ENCODE data around the gene HSDL1. TPM values are rescaled to one million over a fixed set of nuclear protein-coding genes. Genes with fewer than 3 reads are reported as not detected.

HSDL1 gene
- total and polyA plus RNA-seq, 2 donors (not counting 1 experiment from before 2014, with no cell fraction given): 12.4 to 30.8 TPM

GRCh38 chr16:84178892-84179611, 34.1 kb upstream of the HSDL1 start:
- Histone ChIP-seq H3K9ac (ENCODE audit: low read length) (no peak overlapping the region), H3K27ac (ENCODE audit: low read length in 2 of 2) (no peak overlapping the region), H2AFZ (ENCODE audit: insufficient read depth, low read depth, low read length, poor library complexity, severe bottlenecking) (no peak overlapping the region), H3K4me3 (ENCODE audit: control extremely low read depth in 1 of 5, extremely low read depth in 1 of 5, insufficient read depth in 1 of 5, low read depth in 2 of 5, low read length in 4 of 5) (no peak overlapping the region), H3K4me1 (ENCODE audit: control insufficient read depth in 2 of 2, insufficient read depth in 2 of 2, low read length in 2 of 2) (peaks cover 0 to 3% of the 10 kb centered on the region in 2 donors), H3K9me3 (ENCODE audit: control extremely low read depth in 1 of 3, control insufficient read depth in 2 of 3, insufficient read depth in 1 of 3, low read length in 2 of 3) (no peaks in the 10 kb centered on the region), H3K79me2 (ENCODE audit: control insufficient read depth, insufficient read depth, low read length) (peaks cover 8% of the 10 kb centered on the region), H3K27me3 (replicated peaks in 1 of 4; ENCODE audit: control extremely low read depth in 1 of 4, control insufficient read depth in 3 of 4, insufficient read depth in 4 of 4, low read length in 3 of 4) (no peaks in the 10 kb centered on the region), H3K36me3 (replicated peaks in 1 of 2; ENCODE audit: control extremely low read depth in 1 of 2, control insufficient read depth in 1 of 2, extremely low read depth in 1 of 2, insufficient read depth in 2 of 2, low read length in 1 of 2) (peaks cover 0 to 56% of the 10 kb centered on the region in 2 experiments), H3K4me2 (replicated peaks; ENCODE audit: low read depth, low read length, poor library complexity, severe bottlenecking) (no peak overlapping the region), H4K20me1 (ENCODE audit: control insufficient read depth, insufficient read depth, low read length, poor library complexity, severe bottlenecking) (peaks cover 6% of the 10 kb centered on the region)
- peak; percentile 6 for DNase-seq
- ChIA-PET CTCF (interaction anchor here (1.1 to 1.2 kb wide), 2 partner anchors 8 to 95 kb away, joined by 3 to 4 read pairs; partner anchors contain the start of gene TAF1C), POLR2A (no interaction called here)
- Mint-ChIP-seq H3K9me3 (ENCODE audit: insufficient read depth) (no peaks in the 10 kb centered on the region), H3K27ac (peak overlapping the region; percentile 32), H3K4me3 (no peak overlapping the region), H3K27me3 (no peaks in the 10 kb centered on the region), H3K4me1 (peaks cover 6% of the 10 kb centered on the region)
- intact Hi-C loops (cut with micrococcal nuclease): no loop called here
- WGBS (ENCODE audit: insufficient coverage): 97% methylated on average over 28 of the region's 28 CpGs
- no peak for ATAC-seq (ENCODE audit: low read depth)
- no peak for TF ChIP-seq CTCF (IDR thresholded peaks at IDR 0.05)
- TF ChIP-seq EZH2 (IDR thresholded peaks at IDR 0.05; ENCODE audit: borderline replicate concordance, insufficient read depth, low read depth, low read length, poor library complexity, severe bottlenecking): no peak

GRCh38 chr16:84178146-84178765, 33.3 kb upstream of the HSDL1 start:
- Histone ChIP-seq H4K20me1 (ENCODE audit: control insufficient read depth, insufficient read depth, low read length, poor library complexity, severe bottlenecking) (no peaks in the 10 kb centered on the region), H3K9ac (ENCODE audit: low read length) (no peak overlapping the region), H3K27me3 (replicated peaks in 1 of 4; ENCODE audit: control extremely low read depth in 1 of 4, control insufficient read depth in 3 of 4, insufficient read depth in 4 of 4, low read length in 3 of 4) (no peaks in the 10 kb centered on the region), H3K36me3 (replicated peaks in 1 of 2; ENCODE audit: control extremely low read depth in 1 of 2, control insufficient read depth in 1 of 2, extremely low read depth in 1 of 2, insufficient read depth in 2 of 2, low read length in 1 of 2) (peaks cover 0 to 48% of the 10 kb centered on the region in 2 experiments), H3K4me2 (replicated peaks; ENCODE audit: low read depth, low read length, poor library complexity, severe bottlenecking) (no peak overlapping the region), H3K27ac (ENCODE audit: low read length in 2 of 2) (no peak overlapping the region), H3K9me3 (ENCODE audit: control extremely low read depth in 1 of 3, control insufficient read depth in 2 of 3, insufficient read depth in 1 of 3, low read length in 2 of 3) (no peaks in the 10 kb centered on the region), H3K4me3 (ENCODE audit: control extremely low read depth in 1 of 5, extremely low read depth in 1 of 5, insufficient read depth in 1 of 5, low read depth in 2 of 5, low read length in 4 of 5) (no peak overlapping the region), H3K4me1 (ENCODE audit: control insufficient read depth in 2 of 2, insufficient read depth in 2 of 2, low read length in 2 of 2) (peaks cover 0 to 3% of the 10 kb centered on the region in 2 donors), H2AFZ (ENCODE audit: insufficient read depth, low read depth, low read length, poor library complexity, severe bottlenecking) (no peak overlapping the region), H3K79me2 (ENCODE audit: control insufficient read depth, insufficient read depth, low read length) (peaks cover under 1% of the 10 kb centered on the region)
- Mint-ChIP-seq H3K4me3 (no peak overlapping the region), H3K9me3 (ENCODE audit: insufficient read depth) (no peaks in the 10 kb centered on the region), H3K27ac (no peak overlapping the region), H3K27me3 (no peaks in the 10 kb centered on the region), H3K4me1 (peaks cover 6% of the 10 kb centered on the region)
- intact Hi-C loops (cut with micrococcal nuclease): no loop called here
- CTCF ChIA-PET: interaction anchor here (1.2 to 1.4 kb wide), 3 partner anchors 9 to 88 kb away, joined by 3 to 4 read pairs (median 4); partner anchors contain the start of gene TAF1C
- no peak for DNase-seq
- 93% methylated on average over 15 of the region's 15 CpGs for WGBS (ENCODE audit: insufficient coverage)
- TF ChIP-seq CTCF (IDR thresholded peaks at IDR 0.05) (no peak), EZH2 (IDR thresholded peaks at IDR 0.05; ENCODE audit: borderline replicate concordance, insufficient read depth, low read depth, low read length, poor library complexity, severe bottlenecking) (no peak)
- POLR2A ChIA-PET: no interaction called here
- ATAC-seq (ENCODE audit: low read depth): no peak

Measured in B cell (primary cell).